ENCODE data around the gene MCRIP2.

Gene MCRIP2

DNA sequence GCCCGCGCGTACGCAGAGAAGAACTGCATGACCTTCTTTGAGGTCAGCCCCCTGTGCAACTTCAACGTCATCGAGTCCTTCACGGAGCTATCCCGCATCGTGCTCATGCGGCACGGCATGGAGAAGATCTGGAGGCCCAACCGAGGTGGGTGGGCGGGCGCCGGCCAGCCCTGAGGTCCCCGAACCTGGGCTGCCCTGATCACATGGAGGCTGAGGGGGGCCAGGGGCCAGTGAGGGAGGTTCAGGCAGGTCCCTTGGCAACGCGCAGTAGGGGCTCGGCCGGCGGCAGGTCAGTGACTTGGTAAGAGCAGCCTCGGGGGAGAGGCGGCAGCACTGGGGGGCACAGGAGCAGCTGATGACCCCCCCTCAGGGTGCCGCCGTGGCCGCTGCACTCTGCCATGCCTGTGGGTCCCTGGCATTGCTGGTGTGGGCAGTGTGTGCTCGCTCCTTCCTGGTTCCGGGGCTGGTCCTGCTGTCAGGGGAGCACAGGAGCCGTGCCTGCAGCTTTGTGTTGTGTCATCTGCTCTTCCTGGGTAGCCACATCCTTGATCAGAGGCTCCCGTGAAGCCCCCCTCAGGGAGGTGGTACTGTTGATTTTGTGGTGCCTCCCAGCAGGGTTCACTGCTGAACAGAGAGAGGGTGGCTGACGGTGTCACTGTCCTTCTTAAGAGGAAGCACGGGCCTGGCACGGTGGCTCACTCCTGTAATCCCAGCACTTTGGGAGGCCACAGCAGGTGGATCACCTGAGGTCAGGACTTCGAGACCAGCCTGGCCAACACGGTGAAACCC, 15.5 kb upstream of the MCRIP2 start:
- FAIRE-seq (no peak), DNase-seq (ENCODE audit: insufficient read length, low spot score) (no peak)
- TF ChIP-seq SPI1 (IDR thresholded peaks at IDR 0.05; ENCODE audit: low read depth, low read length) (no peak), POLR2A (IDR thresholded peaks at IDR 0.05; ENCODE audit: low read depth, low read length) (no peak), TAF1 (IDR thresholded peaks at IDR 0.05; ENCODE audit: low read depth, low read length) (no peak), PAX5 (IDR thresholded peaks at IDR 0.05; ENCODE audit: insufficient read depth, low read length, severe bottlenecking) (no peak), POU2F2 (IDR thresholded peaks at IDR 0.05; ENCODE audit: low read depth, low read length) (no peak), POLR2AphosphoS5 (IDR thresholded peaks at IDR 0.05; ENCODE audit: low read depth, low read length) (no peak)

DNA sequence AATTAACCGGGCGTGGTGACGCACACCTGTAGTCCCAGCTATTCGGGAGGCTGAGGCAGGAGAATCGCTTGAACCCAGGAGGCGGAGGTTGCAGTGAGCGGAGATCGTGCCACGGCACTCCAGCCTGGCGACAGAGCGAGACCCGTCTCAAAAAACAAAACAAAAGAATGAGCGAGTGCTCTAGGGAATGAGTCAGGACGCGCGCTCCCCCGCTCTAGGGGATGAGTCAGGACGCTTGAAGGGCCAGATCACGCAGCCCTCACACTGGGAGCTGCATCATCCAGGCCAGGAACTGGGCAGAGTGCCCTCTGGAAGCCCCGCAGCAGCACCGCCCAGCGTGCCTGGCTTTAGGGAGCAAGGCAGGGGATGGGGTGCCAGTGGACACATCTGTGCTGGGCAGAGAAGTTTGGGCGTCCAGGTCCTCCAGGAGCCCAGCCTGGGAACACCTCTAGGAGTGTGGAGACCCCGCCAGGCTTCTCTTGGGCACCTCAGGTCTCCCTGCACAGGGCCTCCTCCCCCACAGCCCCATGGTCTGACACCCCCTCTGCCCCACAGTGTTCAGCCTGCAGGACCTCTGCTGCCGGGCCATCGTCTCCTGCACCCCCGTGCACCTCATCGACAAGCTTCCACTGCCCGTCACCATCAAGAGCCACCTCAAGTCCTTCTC, 14.7 kb upstream of the MCRIP2 start:
- FAIRE-seq (no peak), DNase-seq (ENCODE audit: insufficient read length, low spot score) (no peak)
- TF ChIP-seq PAX5 (IDR thresholded peaks at IDR 0.05; ENCODE audit: insufficient read depth, low read length, severe bottlenecking) (no peak), POLR2AphosphoS5 (IDR thresholded peaks at IDR 0.05; ENCODE audit: low read depth, low read length) (no peak), TAF1 (IDR thresholded peaks at IDR 0.05; ENCODE audit: low read depth, low read length) (no peak), POLR2A (IDR thresholded peaks at IDR 0.05; ENCODE audit: low read depth, low read length) (no peak), SPI1 (IDR thresholded peaks at IDR 0.05; ENCODE audit: low read depth, low read length) (no peak), POU2F2 (IDR thresholded peaks at IDR 0.05; ENCODE audit: low read depth, low read length) (no peak)

DNA sequence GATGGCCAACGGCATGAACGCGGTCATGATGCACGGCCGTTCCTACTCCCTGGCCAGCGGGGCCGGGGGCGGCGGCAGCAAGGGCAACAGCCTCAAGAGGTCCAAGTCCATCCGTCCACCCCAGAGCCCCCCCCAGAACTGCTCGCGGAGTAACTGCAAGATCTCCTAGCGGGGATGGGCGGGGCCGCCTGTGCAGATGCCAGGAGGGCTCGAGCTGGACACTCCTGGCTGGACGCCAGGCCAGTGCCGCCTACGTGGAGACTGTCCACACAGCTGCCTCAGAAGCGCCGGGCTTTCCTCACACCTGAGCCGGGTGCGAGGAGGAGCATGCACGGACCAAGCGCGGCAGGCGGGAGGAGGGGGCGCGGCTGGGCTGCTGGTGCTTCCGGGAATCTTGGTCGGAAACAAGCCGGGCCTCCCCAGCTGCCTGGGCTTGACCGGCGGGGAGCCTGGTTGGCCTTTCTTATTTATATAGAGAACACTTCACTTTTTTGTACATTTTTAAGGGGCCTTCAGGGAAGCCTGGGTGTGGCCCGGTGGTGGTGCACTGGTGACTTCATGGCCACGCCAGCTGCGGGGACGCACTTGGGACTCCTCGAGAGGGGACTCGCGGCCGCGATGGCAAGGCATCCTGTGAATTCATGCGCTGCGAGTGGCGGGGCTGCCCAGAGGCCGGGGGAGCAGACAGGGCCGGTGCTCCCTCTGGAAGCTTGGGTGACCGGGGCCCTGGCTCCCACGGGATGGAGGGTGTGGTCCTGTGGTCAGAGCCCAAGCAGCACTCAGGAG, 14.0 kb upstream of the MCRIP2 start:
- DNase-seq (ENCODE audit: insufficient read length, low spot score), result no peak
- TF ChIP-seq POLR2AphosphoS5 (IDR thresholded peaks at IDR 0.05; ENCODE audit: low read depth, low read length) (no peak), TAF1 (IDR thresholded peaks at IDR 0.05; ENCODE audit: low read depth, low read length) (no peak), SPI1 (IDR thresholded peaks at IDR 0.05; ENCODE audit: low read depth, low read length) (no peak), POLR2A (IDR thresholded peaks at IDR 0.05; ENCODE audit: low read depth, low read length) (no peak), PAX5 (IDR thresholded peaks at IDR 0.05; ENCODE audit: insufficient read depth, low read length, severe bottlenecking) (no peak), POU2F2 (IDR thresholded peaks at IDR 0.05; ENCODE audit: low read depth, low read length) (no peak)
- FAIRE-seq, result no peak

DNA sequence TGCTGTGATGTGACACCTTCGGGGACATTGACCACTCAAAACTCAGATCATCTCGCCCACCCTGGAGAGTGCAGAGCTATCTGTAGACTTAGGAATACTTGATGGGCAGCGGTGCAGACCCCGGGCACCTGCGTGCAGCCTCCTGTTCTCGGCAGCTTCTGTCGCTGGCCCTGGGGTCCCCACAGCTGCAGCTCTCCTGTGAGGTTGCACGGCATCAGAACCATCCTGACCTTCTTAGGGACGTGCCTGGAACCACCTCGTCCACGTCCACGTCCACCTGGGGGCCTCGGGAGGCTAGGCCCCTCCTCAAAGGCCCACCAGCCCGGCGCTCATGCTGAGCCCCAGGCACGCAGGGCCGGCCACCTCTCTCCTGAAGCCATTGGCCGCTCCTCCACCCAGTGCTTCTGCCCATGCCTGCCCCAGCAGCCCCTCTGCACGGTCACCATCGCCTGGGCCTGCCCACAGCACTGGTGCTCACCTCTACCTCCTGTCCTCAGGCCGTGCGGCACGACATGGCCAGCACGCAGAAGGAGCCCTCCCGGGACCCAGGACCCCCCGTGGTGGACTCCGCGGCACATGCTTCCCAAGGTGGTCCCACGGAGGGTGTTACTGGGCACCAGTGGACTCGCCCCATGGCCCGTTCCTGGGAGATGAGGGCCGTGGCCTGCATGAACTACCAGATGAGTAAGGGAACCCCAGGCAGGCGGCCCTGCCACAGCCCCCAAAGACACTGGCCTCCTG, 13.1 kb upstream of the MCRIP2 start:
- no peak for DNase-seq (ENCODE audit: insufficient read length, low spot score)
- TF ChIP-seq PAX5 (IDR thresholded peaks at IDR 0.05; ENCODE audit: insufficient read depth, low read length, severe bottlenecking) (no peak), POLR2AphosphoS5 (IDR thresholded peaks at IDR 0.05; ENCODE audit: low read depth, low read length) (no peak), POU2F2 (IDR thresholded peaks at IDR 0.05; ENCODE audit: low read depth, low read length) (no peak), SPI1 (IDR thresholded peaks at IDR 0.05; ENCODE audit: low read depth, low read length) (no peak), TAF1 (IDR thresholded peaks at IDR 0.05; ENCODE audit: low read depth, low read length) (no peak), POLR2A (IDR thresholded peaks at IDR 0.05; ENCODE audit: low read depth, low read length) (no peak)
- no peak for FAIRE-seq

DNA sequence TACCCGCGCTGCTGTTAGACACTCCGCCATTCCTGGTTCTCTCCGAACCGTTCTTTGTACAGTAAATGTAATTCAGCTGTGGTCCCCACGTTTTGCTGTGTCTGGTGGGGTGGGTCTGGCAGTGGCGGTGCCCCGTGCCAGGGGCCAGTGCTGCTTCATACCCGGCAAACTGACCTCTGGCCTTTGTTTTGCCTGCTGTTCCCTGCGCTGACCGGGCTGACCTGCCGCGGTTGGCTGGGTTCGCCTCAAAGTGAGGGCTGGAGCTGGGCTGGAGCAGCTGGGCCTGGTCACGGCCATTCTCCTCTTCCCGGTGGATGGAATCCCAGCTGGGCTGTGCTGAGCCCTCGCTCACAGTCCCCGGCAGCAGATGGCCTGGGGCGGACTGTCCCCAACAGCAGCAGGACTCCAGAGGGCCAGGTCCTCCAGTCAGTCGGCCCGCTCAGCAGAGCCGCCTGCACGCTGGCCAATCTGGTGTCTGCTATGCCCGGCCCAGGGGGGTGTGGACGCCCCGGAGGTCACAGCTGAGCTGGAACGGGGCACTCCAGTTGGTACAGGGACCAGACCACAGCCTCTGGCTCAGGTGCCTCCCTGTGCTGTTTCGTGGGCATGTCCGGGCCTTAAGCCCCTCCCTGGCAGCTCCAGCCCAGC, 12.3 kb upstream of the MCRIP2 start:
- FAIRE-seq (no peak), DNase-seq (ENCODE audit: insufficient read length, low spot score) (no peak)
- TF ChIP-seq POLR2AphosphoS5 (IDR thresholded peaks at IDR 0.05; ENCODE audit: low read depth, low read length) (no peak), POU2F2 (IDR thresholded peaks at IDR 0.05; ENCODE audit: low read depth, low read length) (no peak), PAX5 (IDR thresholded peaks at IDR 0.05; ENCODE audit: insufficient read depth, low read length, severe bottlenecking) (no peak), POLR2A (IDR thresholded peaks at IDR 0.05; ENCODE audit: low read depth, low read length) (no peak), SPI1 (IDR thresholded peaks at IDR 0.05; ENCODE audit: low read depth, low read length) (no peak), TAF1 (IDR thresholded peaks at IDR 0.05; ENCODE audit: low read depth, low read length) (no peak)

GRCh38 chr16:629833-630248, 11.8 kb upstream of the MCRIP2 start:
- no peak for DNase-seq (ENCODE audit: insufficient read length, low spot score)
- TF ChIP-seq TAF1 (IDR thresholded peaks at IDR 0.05; ENCODE audit: low read depth, low read length), result no peak
- no peak for FAIRE-seq

DNA sequence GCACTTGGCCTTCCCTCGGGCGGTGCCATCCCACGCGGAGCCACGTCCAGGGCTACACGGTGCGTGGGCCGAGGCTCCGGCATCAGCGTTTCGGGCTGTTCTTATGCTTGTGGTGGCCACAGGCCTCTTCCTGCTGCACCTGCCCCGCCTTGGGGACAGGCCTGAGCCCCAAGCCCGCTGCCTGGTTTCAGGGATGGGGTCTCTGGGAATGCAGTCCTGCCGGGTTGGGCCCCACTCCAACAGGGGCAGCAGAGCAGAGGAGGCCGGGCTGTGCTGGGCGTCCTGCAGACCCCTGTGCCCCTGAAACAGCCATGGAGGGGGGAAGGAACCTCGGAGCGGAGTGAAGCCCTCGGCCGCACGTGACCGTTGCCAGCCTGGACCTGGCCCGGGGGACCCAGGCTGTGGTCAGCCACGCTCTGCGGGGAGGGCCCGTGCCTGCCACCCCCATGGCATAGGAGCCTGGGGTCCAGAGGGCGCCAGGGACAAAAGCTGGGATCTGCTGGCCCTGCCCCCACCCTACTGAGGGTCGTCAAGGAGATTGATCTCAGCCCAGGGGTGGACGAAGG, 11.3 kb upstream of the MCRIP2 start:
- DNase-seq (ENCODE audit: insufficient read length, low spot score) (no peak), FAIRE-seq (no peak)
- TF ChIP-seq SPI1 (IDR thresholded peaks at IDR 0.05; ENCODE audit: low read depth, low read length), result no peak
- TF ChIP-seq POU2F2 (IDR thresholded peaks at IDR 0.05; ENCODE audit: low read depth, low read length), result no peak
- no peak for TF ChIP-seq PAX5 (IDR thresholded peaks at IDR 0.05; ENCODE audit: insufficient read depth, low read length, severe bottlenecking)
- TF ChIP-seq POLR2A (IDR thresholded peaks at IDR 0.05; ENCODE audit: low read depth, low read length), result no peak
- no peak for TF ChIP-seq POLR2AphosphoS5 (IDR thresholded peaks at IDR 0.05; ENCODE audit: low read depth, low read length)
- no peak for TF ChIP-seq TAF1 (IDR thresholded peaks at IDR 0.05; ENCODE audit: low read depth, low read length)

GRCh38 chr16:630815-631405, 10.7 kb upstream of the MCRIP2 start, which contains the start of gene WFIKKN1:
Gene WFIKKN1, plus strand, starts transcription at chr16:630985. Its CDS starts 269 bp downstream, at chr16:631254.
- FAIRE-seq (no peak), DNase-seq (ENCODE audit: insufficient read length, low spot score) (no peak)
- TF ChIP-seq POU2F2 (IDR thresholded peaks at IDR 0.05; ENCODE audit: low read depth, low read length) (no peak), POLR2AphosphoS5 (IDR thresholded peaks at IDR 0.05; ENCODE audit: low read depth, low read length) (no peak)
